Germinal center (tissue), 1 donor: ENCODE measurements around the gene CR1.
A peak's percentile ranks its signal among the peaks of the same experiment; 100 is the strongest.
"Not testable (repeated sequence)": the region's sequence is repeated elsewhere in the genome, so short reads cannot be mapped to it uniquely, and the experiment has no call there.

ENCODE experiments used
- DNase-seq: peaks from one replicate; pipeline ENCODE4 v3.0.0; 2012; ENCODE audit warnings: mixed read lengths, low spot score

The CR1 gene

DNA sequence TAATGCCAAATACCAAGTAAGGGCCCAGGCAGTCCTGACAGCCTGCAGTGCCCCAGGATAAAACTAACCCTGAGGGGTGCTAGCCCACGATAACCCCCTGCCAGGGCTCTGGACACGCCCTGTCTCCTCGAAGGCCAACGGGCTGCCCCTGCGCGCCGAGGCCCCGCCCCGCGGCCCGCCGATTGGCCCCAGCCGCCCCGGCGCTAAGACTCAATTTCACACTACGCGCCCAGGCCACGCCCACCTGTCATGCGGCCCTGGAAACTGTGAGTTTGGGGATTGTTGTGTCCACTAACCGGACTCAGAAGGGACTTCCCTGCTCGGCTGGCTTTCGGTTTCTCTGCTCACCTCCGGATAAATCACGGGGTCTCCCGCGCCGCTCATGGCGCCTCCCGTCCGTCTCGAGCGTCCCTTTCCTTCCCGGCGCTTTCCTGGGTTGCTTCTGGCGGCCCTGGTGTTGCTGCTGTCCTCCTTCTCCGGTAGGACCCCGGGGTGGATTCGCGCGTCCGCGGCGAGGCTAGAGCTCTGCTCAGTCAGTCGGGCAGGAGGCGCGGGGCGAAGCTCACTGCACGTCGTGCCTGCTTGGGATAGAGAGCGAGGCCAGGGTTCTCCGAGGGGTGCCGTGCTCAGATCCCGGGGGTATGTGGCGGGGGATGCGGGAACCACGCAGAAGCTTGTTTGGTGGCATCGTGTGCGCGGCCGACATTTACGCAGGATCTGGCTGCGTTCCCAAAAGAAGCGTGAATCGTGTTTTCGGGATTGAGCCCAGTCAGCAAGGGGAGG is 149.1 kb downstream of the CR1 start, which contains the start of gene CR1L:
CR1L (plus strand) TSS at position 282 of the 783 bp plus-strand sequence; CDS start at position 383, 101 bp downstream.
- DNase-seq, result peak; percentile 86

DNA sequence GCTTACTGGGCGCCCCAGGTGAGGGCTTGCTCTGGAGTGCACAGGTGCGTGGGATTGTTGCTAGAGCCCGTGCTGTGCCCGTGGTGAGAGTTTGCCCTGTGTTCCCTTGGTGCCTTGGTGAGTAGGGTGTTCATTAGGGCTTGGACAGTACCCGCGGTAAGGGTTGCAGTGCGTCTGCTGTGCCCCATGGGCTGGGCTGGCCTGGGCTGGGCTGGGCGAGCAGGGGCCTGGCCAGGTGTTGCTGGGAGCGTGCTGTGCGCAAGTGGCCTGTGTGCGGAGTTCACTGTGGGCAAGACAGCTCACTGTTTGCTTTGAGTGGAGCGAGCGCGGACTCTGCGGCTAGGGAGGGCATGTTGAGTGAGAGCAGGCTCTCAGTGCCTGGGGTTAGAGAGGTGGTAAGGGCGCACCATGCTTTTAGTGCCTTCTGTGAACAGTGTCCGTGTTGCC is 149.7 kb downstream of the CR1 start:
- DNase-seq, result no peak

DNA sequence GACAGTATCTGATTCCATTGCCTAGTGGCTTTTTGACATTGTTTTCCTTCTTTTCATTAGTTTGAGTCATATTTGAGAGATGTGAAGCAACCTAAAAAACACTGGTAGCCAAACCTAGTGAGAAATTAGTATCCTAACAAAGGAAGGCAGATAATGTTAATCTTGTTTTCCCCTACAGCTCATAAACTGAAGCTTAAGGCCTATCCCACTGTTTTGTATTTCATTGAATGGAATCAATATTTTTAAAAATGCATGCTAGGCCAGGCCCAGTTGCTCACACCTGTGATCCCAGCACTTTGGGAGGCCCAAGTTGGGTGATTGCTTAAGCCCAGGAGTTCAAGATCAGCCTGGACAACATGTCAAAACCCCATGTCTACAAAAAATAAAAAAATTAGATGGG is 150.2 kb downstream of the CR1 start:
- no peak for DNase-seq

DNA sequence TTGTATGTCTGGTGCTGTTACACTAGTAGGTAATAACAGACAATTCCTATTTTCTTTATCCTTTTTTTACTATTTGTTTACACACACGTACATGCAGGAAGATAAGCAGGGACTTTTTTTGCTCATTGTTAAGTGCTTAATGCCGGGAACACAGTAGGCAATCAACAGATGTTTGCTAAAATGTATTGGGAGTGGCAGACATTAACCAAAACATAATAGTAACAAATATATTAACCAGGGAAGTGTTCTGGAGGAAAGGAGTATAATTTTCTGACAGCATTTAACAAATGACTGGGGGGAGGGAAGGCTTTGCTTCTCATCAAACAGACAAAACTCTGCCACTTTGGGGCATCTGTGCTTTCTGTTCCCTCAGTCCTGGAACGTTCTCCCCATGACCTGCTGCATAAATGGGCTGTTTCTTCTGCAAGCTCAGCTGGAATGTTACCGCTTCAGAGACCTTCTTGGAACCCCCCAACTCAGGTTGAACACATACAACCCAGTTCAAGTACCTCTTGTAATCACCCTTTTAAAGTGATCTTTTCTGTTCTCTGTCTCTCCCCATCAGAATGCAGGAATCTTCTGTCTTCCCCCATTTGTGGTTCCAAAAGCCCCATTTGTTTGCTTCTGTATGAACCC is 151.1 kb downstream of the CR1 start:
- DNase-seq, result no peak

GRCh38 chr1:207647671-207648333 is 151.8 kb downstream of the CR1 start:
- DNase-seq, result no peak

DNA sequence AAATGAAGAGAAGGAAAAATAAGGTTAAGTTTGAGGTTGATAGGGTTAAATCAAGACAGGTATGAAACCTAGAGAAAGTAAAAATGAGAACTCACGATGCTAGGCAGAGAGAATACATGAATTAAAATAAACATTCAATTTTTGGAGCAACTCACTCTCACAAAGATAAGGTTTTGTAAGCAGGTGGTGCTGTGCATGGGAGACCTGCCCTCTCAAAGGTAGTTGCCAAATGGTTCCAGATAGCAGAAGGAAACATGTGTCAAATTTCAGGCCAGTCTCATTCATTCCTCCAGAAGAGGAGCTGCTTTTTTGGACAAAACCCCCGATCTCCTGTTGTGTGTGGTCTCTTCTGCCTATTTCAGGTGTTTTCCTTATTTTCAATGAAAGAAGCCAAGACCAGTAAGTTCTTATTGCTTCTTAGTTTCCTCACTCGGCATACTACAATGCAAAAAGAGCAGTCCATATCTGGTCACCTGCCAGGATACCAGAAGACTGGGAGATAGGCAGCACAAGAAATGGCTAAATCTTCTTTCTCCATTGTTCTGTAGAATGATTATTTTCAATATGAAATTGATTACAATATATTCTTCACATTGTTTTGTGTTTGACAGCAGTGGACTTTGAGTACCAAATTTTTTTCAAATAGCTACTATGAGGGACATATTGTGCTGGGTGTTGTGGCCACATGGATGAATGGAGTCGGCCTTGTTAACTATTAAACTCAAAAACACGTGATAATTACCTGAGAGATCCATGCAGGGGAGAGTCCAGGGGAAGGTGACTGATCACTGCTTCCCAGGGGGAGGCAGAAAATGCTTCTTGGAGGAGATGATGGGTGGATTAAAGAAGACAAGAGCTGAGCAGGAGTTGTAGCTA is 152.6 kb downstream of the CR1 start:
- DNase-seq, result no peak

GRCh38 chr1:207649210-207649753 is 153.3 kb downstream of the CR1 start:
- no peak for DNase-seq

- no peak for DNase-seq
Observed at GRCh38 chr1:207649865-207650580, 154.1 kb downstream of the CR1 start.

DNA sequence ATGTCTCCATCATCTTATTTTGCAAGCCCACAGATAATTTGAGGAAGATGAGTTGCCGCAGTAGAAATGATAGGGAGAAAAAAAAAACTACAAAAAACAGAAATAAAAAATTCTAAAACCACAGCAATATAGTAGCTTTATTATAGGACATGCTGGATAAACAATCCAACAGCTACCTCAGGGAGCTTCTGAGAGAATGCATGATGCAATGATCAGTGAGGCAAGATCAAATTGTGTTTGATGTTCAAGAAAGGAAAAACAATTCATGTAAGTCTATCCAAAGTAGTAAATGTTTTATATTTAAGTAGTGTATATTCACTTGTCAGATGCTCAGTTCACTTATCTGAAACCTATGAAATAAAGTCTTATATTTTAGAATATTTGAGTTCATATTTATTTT is 155.6 kb downstream of the CR1 start:
- no peak for DNase-seq

DNA sequence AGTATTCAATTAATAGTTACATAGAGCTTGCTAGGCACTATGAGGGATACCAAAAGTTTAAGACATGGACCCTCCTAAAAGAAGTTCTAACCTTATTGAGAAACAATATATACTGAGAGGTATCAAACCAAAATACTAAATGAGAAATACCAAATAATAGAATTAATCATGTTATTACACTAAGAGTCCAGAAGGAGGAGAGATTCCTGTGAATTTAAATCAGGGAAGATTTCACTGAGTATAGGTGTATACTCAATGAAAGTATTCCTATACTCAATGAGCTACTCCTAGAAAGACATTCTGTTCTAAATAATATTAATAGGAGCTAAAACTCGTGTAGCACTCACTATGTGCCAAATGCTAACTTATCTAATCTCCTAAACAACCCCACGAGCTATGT is 158.4 kb downstream of the CR1 start:
- DNase-seq, result no peak

DNA sequence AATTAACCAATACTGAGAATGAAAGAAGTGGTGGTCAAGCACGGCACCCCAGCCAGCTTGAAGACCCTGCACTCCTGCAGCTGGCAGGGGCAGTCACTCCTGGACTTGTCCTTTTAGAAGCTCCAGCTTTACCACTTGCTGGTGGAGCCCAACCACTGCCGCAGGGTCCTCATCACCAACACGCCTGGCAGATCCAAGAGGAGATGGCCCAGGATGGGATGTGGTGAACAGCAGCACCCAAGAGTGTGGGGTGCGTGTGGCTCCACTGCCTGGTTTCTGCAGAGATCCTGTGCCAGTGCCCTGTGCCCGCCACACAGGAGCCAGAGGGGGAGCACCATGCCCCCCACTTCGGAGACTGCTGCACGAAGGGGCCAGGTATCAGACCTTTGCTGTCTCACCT is 162.5 kb downstream of the CR1 start:
- DNase-seq, result no peak

DNA sequence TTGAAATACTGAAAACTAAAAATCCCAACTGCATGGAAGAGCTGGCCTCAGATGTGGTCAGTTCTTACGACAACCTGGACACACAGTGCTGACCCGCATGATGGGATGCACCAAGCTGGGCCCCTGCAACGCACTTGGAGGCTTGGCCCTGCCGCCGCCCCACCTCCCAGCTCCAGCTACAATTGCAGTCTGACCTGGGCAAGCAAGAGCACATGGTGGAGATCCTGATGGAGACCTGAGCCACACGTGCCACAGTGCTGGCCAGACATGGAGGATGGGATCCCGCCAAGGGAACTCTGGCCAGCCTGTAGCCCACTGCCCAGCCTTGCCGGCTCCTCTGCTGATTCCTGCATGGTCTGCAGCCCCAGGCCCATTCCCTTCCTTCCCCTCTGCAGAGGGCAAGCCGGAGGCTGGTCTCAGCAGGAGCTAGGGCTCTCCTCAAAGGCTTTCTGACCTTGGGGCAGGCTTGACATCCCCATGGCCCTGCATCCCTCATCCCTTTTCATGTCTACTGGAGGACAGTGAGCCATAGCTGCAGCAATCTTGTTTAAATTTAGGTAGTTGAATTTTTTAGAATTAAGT is 163.0 kb downstream of the CR1 start:
- DNase-seq, result no peak

DNA sequence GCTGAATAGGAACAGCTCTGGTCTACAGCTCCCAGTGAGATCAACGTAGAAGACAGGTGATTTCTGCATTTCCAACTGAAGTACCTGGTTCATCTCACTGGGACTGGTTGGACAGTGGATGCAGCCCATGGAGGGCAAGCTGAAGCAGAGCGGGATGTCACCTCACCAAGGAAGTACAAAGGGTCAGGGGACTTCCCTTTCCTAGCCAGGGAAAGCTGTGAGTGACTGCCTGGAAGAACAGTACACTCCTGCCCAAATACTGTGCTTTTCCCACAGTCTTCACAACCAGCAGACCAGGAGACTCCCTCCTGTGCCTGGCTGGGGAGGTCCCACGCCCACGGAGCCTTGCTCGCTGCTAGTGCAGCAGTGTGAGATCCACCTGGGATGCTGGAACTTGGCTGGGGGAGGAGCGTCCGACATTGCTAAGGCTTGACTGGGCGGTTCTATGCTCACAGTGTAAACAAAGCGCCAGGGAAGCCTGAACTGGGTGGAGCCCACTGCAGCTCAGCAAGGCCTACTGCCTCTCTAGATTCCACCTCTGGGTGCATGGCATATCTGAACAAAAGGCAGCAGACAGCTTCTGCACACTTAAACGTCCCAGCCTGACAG is 163.7 kb downstream of the CR1 start:
- no peak for DNase-seq

DNA sequence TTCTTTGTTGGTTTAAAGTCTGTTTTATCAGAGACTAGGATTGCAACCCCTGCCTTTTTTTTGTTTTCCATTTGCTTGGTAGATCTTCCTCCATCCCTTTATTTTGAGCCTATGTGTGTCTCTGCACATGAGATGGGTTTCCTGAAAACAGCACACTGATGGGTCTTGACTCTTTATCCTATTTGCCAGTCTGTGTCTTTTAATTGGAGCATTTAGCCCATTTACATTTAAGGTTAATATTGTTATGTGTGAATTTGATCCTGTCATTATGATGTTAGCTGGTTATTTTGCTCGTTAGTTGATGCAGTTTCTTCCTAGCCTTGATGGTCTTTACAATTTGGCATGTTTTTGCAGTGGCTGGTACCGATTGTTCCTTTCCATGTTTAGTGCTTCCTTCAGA is 165.5 kb downstream of the CR1 start:
- DNase-seq, result not testable (repeated sequence)

- no peak for DNase-seq
Observed at GRCh38 chr1:207666342-207666741, 170.4 kb downstream of the CR1 start.

- no peak for DNase-seq
Observed at GRCh38 chr1:207669528-207670009, 173.6 kb downstream of the CR1 start.

DNA sequence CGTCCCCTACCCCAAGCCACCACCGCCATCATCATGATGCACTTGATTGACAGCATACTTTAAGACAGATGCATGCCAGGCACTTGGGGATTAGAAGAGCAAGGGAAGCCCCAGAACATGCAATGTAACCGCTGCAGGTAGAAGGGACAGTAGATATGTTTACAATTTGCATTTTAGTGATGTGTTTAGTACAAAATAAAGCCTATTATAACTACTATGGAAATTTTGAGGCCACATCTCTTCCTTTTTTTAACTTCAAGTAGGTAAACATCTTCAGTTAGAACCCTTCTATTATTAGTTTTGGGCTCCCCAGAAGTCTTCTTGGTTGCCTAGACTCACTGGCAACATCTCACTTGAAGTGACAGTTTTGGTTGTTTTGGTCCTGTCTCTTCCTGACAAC is 174.2 kb downstream of the CR1 start:
- DNase-seq, result peak; percentile 30

GRCh38 chr1:207670997-207671396 is 175.0 kb downstream of the CR1 start:
- no peak for DNase-seq

- DNase-seq, result peak; percentile 53
Observed at GRCh38 chr1:207672522-207673130, 176.7 kb downstream of the CR1 start.

DNA sequence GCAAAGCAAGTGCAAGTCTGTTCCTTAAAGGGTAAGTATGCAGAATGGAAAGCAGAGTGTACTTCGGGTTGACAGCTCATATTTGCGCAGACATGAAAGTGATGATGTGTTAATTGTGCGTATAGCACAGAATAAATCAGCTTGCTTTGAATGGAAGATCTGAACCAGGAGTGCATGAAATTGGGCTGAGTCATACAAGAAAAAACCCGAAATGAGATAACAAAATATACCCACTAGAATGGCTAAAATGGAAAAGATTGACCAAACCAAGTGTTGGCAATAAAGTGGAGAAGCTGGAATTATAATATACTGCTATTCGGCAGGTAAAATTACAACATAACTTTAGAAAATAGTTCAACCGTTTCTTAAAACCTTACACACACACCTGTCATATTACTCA is 177.4 kb downstream of the CR1 start:
- DNase-seq, result no peak
